ENCODE measurements around the gene CCL17.

- no peak for TF ChIP-seq CTCF (IDR thresholded peaks at IDR 0.05)
- no peak for TF ChIP-seq POLR2A (IDR thresholded peaks at IDR 0.05)
- no peak for TF ChIP-seq EP300 (IDR thresholded peaks at IDR 0.05)
Observed at GRCh38 chr16:57405097-57405496, 530 bp downstream of the CCL17 start.

Measured in ovary (tissue), 3 donors.